Small intestine (tissue), 7 donors: ENCODE data around the gene GDF11. TPM values are rescaled to one million over a fixed set of nuclear protein-coding genes. Genes with fewer than 3 reads are reported as not detected.
A peak's percentile ranks its signal among the peaks of the same experiment; 100 is the strongest.

Experiments
- DNase-seq, 2 donors: peaks; one replicate each; pipeline versions ENCODE4 v3.0.0 to v3.0.0-alpha.2; 2013
- FAIRE-seq: peaks from 2 replicates; lab custom pipeline; 2012; peaks lifted over from hg19 to GRCh38; lab: Jason Lieb, UNC
- H3K27ac ChIP-seq, 3 donors: one replicate each; pipeline ENCODE4 v1.5.1; 2013; ENCODE audit warnings: low read length in 2 of 3, mild to moderate bottlenecking in 2 of 3, control low read depth in 1 of 3, inconsistent platforms in 1 of 3, low read depth in 1 of 3, moderate library complexity in 1 of 3
- H3K27me3 ChIP-seq, 3 donors: one replicate each; pipeline ENCODE4 v1.6.1; 2013; ENCODE audit warnings: low read length in 3 of 3, inconsistent platforms in 1 of 3; ENCODE audit not compliant: control insufficient read depth in 3 of 3, insufficient read depth in 3 of 3
- H3K36me3 ChIP-seq, 3 donors: one replicate each; pipeline ENCODE4 v1.6.1; 2013; ENCODE audit warnings: low read length in 3 of 3, inconsistent platforms in 1 of 3, low read depth in 1 of 3, mild to moderate bottlenecking in 1 of 3, moderate library complexity in 1 of 3; ENCODE audit not compliant: control insufficient read depth in 3 of 3, insufficient read depth in 2 of 3
- H3K4me1 ChIP-seq, 3 donors: one replicate each; pipeline ENCODE4 v1.6.1; 2013; ENCODE audit warnings: low read length in 2 of 3, inconsistent platforms in 1 of 3, low read depth in 1 of 3, mild to moderate bottlenecking in 1 of 3, moderate library complexity in 1 of 3; ENCODE audit not compliant: control insufficient read depth in 3 of 3, insufficient read depth in 2 of 3
- H3K4me3 ChIP-seq, 3 donors: one replicate each; pipeline ENCODE4 v1.5.1; 2013; ENCODE audit warnings: low read length in 3 of 3, control low read depth in 1 of 3, inconsistent platforms in 1 of 3, low read depth in 1 of 3, mild to moderate bottlenecking in 1 of 3, moderate library complexity in 1 of 3
- H3K9me3 ChIP-seq, 2 donors: one replicate each; pipeline ENCODE4 v1.6.1; 2013; ENCODE audit warnings: low read depth in 1 of 2, low read length in 1 of 2; ENCODE audit not compliant: control insufficient read depth in 2 of 2, insufficient read depth in 1 of 2
- WGBS, 3 donors: extraction: QIAGEN DNeasy Blood & Tissue Kit; methylation state at CpG; one replicate each; pipeline ENCODE4 v1.1.7; 2013; 5-methylcytosine and 5-hydroxymethylcytosine counted together
- polyA plus RNA-seq, 4 donors: library from polyadenylated mRNA; stranded (reverse) in 3 of 4; unstranded in 1 of 4; fragments of 200-250 nt in 3 of 4; fragments of 120-200 nt in 1 of 4; gene quantifications; one replicate each; pipeline versions ENCODE4 v1.2.1 to v1.2.3, GENCODE V29; 2013
- donor health status: healthy with polysubstance abuse.
- donor health status: control.
- donor health status: control.
- donor health status: Bipolar disorder and iron deficiency.
- donor health status: healthy.

GDF11 gene
- polyA plus RNA-seq, 4 donors = 0.22 to 4.2 (median 2.5) TPM

DNA sequence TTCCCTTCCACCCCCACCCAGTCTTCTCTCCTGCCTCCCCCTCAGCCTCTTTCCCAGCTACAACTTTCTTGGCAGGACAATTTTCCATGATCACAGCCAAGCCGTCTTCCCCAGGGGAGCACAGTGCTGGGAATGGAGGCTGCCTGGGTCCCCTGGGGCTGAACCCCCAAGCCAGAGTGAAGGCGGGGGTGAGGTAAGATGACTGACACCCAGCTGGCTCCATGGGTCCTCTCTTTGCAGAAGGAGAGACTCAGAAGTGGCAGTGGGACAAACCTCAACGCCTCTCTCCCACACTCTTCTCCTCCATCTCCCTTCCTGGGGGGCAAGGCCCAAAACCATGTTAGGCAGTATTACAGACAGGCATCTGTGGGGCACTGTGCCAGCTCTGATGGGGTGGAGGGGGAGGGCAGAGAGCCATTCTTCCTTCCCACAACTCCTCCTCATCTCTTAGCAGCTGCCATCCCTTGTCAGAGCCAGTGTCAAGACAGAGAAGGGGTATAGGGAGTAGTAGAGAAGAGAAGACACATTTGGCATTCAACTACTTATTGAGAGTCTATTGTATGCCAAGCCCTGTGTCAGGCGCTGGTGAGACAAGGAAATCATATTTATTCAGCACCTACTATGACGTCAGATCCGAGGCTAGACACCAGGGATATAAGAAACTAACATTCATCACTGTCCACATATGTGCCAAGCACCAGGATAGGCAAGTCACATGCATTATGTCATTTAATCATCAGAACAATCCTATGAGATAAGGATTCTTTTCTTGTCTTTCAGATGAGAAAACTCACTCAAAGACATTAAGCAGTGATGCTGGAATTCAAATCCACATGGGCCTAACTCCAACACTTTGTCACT, 38.8 kb upstream of the GDF11 start:
- Histone ChIP-seq H3K36me3 (no peaks in the 10 kb centered on the region), H3K27me3 (peaks cover 0 to 18% (median 0%) of the 10 kb centered on the region in 3 donors), H3K4me1 (peaks cover 0 to 31% (median 3%) of the 10 kb centered on the region in 3 donors), H3K9me3 (no peaks in the 10 kb centered on the region), H3K4me3 (no peak overlapping the region), H3K27ac (peak overlapping the region in 1 of 3 donors; percentile 62)
- WGBS, 3 donors = 77 to 82% (median 78%) methylated on average over 6 of the region's 6 CpGs
- DNase-seq = no peak
- no peak for FAIRE-seq

- no peak overlapping the region for H3K4me3 ChIP-seq
- no peak for FAIRE-seq
- 70 to 79% (median 74%) methylated on average over 9 of the region's 9 CpGs for WGBS, 3 donors
Observed at GRCh38 chr12:55704824-55705718, 37.9 kb upstream of the GDF11 start.

DNA sequence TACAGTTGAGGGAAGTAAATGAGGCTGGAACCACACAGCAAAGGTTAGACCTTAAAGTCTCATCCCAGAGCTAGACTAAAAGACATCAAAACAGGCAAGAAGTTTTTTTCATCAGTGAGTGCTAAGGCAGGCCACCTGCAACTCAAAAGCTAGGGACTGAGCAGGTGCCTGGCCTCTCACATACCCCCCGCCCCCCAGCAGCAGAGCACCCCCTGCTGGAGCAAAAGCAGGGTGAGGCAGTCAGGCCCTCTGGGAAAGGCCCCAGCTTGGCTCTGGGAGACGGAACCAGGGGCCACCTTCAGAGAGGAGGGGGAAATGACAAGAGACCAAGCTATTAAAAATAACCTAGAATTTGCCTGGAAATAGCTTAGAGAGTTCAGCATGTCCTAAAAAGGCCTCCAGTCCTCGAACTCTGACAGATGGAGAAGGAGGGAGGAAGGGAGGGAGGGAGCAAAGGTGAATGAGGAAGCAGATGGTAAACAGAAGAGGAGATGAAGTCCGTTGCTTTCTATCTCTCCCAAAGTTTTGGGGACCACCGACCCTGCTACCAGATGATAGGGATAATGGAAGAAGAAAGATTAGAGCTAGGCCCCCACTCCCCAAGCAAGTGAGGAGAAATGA, 37.0 kb upstream of the GDF11 start:
- 14 to 34% (median 28%) methylated on average over 5 of the region's 5 CpGs for WGBS, 3 donors
- H3K27ac ChIP-seq = no peak overlapping the region
- peaks cover 0 to 20% (median 0%) of the 10 kb centered on the region in 3 donors for H3K4me1 ChIP-seq
- H3K36me3 ChIP-seq = no peaks in the 10 kb centered on the region
- H3K4me3 ChIP-seq = peak overlapping the region in 1 of 3 donors; percentile 69
- DNase-seq (peak; percentile 44 to 52), FAIRE-seq (no peak)
- no peaks in the 10 kb centered on the region for H3K9me3 ChIP-seq
- peaks cover 0 to 34% (median 0%) of the 10 kb centered on the region in 3 donors for H3K27me3 ChIP-seq

More at GRCh38 chr12:55704824-55705718, 37.9 kb upstream of the GDF11 start:
- Histone ChIP-seq H3K27ac (peak overlapping the region in 1 of 3 donors; percentile 33), H3K27me3 (peaks cover 0 to 27% (median 0%) of the 10 kb centered on the region in 3 donors), H3K36me3 (no peaks in the 10 kb centered on the region), H3K9me3 (no peaks in the 10 kb centered on the region), H3K4me1 (peaks cover 0 to 21% (median 0%) of the 10 kb centered on the region in 3 donors)
- no peak for DNase-seq

DNA sequence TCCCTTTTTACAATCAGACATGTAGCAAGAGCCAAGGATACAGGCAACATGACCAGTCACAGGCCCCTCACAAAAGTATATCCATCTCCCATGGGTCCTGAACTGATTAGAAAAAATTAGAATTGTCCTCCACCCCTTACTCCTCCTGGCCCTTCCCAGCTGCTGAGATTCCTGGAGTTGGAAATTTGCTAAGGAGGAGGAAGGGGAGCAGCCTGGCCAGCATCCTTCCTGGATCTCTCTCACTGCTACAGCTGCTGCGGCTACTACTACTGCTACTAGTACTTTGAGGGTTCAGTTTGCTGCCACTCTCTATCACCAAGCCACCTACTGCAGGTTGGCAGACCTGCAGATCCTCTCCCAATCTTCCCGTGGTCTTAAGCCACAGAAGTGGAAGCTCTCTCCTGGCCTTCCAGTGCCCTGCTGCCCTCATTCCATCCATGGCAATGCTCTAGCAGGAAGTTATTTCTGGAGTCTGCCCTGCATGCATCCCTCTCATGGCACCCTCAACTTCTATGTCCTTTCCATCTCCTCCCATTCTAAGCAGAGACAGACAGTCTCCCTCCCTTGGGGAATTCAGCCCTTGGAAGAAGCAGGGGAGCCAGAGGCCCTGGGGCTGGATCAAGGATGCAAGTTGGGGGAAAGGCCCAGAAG, 36.2 kb upstream of the GDF11 start:
- WGBS, 3 donors = 69 to 79% (median 75%) methylated on average over 2 of the region's 2 CpGs
- H3K4me3 ChIP-seq = peak overlapping the region in 2 of 3 donors; percentile 52 to 69
- peaks cover 0 to 36% (median 0%) of the 10 kb centered on the region in 3 donors for H3K27me3 ChIP-seq
- H3K27ac ChIP-seq = peak overlapping the region in 2 of 3 donors; percentile 13 to 14
- FAIRE-seq (no peak), DNase-seq (no peak)
- peaks cover 0 to 20% (median 0%) of the 10 kb centered on the region in 3 donors for H3K4me1 ChIP-seq
- H3K9me3 ChIP-seq = no peaks in the 10 kb centered on the region
- H3K36me3 ChIP-seq = no peaks in the 10 kb centered on the region

- Histone ChIP-seq H3K9me3 (no peaks in the 10 kb centered on the region), H3K4me1 (peaks cover 0 to 20% (median 0%) of the 10 kb centered on the region in 3 donors), H3K4me3 (peak overlapping the region; percentile 32 to 69 (median 52)), H3K27ac (peak overlapping the region in 2 of 3 donors; percentile 13 to 14), H3K27me3 (peaks cover 0 to 42% (median 0%) of the 10 kb centered on the region in 3 donors), H3K36me3 (no peaks in the 10 kb centered on the region)
- FAIRE-seq (no peak), DNase-seq (no peak)
- 7 to 13% (median 8%) methylated on average over 19 to 22 of the region's 22 CpGs for WGBS, 3 donors
Observed at GRCh38 chr12:55707219-55707671, 35.7 kb upstream of the GDF11 start.

- WGBS, 3 donors = 0 to 1% (median 1%) methylated on average over 25 to 39 of the region's 39 CpGs
- no peaks in the 10 kb centered on the region for H3K36me3 ChIP-seq
- peaks cover 0 to 50% (median 0%) of the 10 kb centered on the region in 3 donors for H3K27me3 ChIP-seq
- no peaks in the 10 kb centered on the region for H3K9me3 ChIP-seq
- FAIRE-seq (no peak), DNase-seq (peak; percentile 50 to 70)
- peaks cover 0 to 16% (median 0%) of the 10 kb centered on the region in 3 donors for H3K4me1 ChIP-seq
- peak within 1 kb of the TSS in 2 of 3 donors; percentile 13 to 14 for H3K27ac ChIP-seq
- peak within 1 kb of the TSS; percentile 32 to 69 (median 52) for H3K4me3 ChIP-seq
Observed at GRCh38 chr12:55707841-55708694, 34.9 kb upstream of the GDF11 start, which contains the start of gene ITGA7. ITGA7 (minus strand) TSS chr12:55707904; CDS start chr12:55707682, 222 bp downstream.

DNA sequence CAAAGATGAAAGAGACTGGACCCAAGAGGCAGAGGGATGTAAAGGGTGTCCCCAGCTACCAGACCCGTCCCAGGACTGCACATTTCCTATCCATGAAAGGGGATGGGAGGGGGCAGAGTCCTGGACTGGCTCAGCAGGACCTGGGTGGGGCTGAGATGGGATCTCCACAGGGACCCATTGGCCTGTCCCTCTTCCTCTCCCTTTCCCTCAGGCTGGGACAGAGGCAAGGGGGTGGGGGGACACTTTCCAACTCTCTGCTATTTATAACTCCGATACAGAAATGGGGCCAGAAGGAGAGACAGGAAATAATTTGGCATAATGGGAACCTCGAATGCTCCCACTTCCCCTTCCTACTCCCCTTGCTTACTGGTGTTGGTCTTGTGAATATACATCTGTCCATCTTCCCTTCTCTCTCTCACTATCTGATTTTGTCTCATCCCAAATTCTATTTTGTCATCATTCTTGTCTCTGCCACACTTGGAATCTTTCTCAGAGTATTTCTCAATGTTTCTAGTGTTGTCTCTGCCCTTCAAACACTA, 34.2 kb upstream of the GDF11 start:
- Histone ChIP-seq H3K9me3 (no peaks in the 10 kb centered on the region), H3K27ac (no peak overlapping the region), H3K36me3 (no peaks in the 10 kb centered on the region), H3K4me1 (peaks cover 0 to 14% (median 0%) of the 10 kb centered on the region in 3 donors), H3K4me3 (no peak overlapping the region), H3K27me3 (peaks cover 0 to 50% (median 0%) of the 10 kb centered on the region in 3 donors)
- FAIRE-seq = no peak
- WGBS, 3 donors = 7 to 23% (median 13%) methylated on average over 3 of the region's 3 CpGs
- DNase-seq = no peak
